Fibroblast of mammary gland (primary cell): ENCODE data around the gene YTHDF2.
"Not testable (repeated sequence)": the region's sequence is repeated elsewhere in the genome, so short reads cannot be mapped to it uniquely, and the experiment has no call there.

ENCODE experiments used
- DNase-seq: peaks from one replicate; pipeline ENCODE4 v3.0.0-alpha.2; 2010; ENCODE audit warnings: low read depth
- H3K4me3 ChIP-seq: 2 replicates; pipeline ENCODE4 v1.5.1; 2011; ENCODE audit warnings: low read depth, mild to moderate bottlenecking, low read length, moderate library complexity; ENCODE audit not compliant: control insufficient read depth
- TF ChIP-seq, protein P1 (sequence below): conservative IDR thresholded peaks from 2 replicates; pipeline ENCODE4 v1.5.1; 2011; ENCODE audit warnings: low read depth, low read length, inconsistent platforms; ENCODE audit not compliant: control insufficient read depth, insufficient read depth

The YTHDF2 gene

DNA sequence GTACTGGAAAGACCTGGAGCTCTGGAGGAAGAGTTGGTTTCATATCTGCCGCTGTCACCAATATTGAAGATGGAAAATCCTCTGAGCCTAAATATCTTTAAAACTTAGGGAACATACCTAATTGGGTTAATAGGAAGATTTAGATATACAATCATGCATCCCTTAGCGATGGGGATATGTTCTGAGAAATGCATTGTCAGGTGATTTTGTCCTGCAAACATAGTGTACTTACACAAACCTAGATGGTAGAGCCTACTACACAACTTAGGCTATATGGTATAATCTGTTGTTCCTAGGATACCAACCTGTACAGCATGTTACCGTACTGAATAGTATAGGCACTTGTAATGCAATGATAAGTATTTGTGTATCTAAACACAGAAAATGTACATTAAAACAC, 22.5 kb downstream of the YTHDF2 start:
- TF ChIP-seq, protein P1, sequence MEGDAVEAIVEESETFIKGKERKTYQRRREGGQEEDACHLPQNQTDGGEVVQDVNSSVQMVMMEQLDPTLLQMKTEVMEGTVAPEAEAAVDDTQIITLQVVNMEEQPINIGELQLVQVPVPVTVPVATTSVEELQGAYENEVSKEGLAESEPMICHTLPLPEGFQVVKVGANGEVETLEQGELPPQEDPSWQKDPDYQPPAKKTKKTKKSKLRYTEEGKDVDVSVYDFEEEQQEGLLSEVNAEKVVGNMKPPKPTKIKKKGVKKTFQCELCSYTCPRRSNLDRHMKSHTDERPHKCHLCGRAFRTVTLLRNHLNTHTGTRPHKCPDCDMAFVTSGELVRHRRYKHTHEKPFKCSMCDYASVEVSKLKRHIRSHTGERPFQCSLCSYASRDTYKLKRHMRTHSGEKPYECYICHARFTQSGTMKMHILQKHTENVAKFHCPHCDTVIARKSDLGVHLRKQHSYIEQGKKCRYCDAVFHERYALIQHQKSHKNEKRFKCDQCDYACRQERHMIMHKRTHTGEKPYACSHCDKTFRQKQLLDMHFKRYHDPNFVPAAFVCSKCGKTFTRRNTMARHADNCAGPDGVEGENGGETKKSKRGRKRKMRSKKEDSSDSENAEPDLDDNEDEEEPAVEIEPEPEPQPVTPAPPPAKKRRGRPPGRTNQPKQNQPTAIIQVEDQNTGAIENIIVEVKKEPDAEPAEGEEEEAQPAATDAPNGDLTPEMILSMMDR = no peak
- H3K4me3 ChIP-seq = no peak overlapping the region
- DNase-seq = no peak

DNA sequence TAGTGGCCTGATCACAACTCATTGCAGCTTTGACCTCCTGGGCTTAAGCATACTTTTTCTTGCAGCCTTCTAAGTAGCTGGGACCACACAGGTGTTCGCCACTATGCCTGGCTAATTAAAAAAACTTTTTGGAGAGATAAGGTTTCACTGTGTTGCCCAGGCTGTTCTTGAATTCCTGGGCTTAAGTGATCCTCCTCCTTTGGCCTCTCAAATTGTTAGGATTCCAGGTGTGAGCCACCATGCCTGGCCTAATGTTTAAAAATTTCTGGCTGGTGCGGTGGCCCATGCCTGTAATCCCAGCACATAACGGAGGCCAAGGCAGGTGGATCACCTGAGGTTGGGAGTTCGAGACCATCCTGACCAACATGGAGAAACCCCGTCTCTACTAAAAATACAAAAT, 24.4 kb downstream of the YTHDF2 start:
- H3K4me3 ChIP-seq = no peak overlapping the region
- no peak for DNase-seq
- TF ChIP-seq, protein P1 = no peak

DNA sequence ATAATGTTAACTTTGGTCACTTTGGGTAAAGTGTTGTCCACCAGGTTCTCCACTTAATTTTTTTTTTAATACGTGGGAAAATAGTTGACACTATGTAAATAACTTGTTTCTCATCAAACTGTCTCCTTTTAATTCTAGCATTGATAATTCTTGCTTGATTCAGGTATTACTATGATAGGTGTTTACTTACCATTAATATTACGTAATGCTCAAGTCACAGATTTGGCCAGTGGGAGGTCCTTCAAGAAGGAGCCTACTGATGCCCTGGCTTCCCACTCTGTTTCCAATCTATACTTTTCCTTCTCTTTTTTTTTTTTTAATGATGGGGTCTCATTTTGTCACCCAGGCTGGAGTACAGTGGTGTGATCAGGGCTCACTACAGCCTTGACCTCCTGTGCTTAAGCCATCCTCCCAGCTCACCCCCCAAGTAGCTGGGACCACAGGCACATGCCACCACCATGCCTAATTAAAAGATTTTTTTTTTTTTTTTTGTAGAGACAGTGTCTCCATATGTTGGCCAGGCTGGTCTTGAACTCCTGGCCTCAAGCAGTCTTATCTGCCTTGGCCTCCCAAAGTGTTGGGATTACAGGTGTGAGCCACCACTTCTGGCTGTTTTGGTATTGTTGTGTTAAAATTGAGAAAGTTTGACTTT, 29.9 kb downstream of the YTHDF2 start:
- TF ChIP-seq, protein P1 = no peak
- H3K4me3 ChIP-seq = no peak overlapping the region
- no peak for DNase-seq

DNA sequence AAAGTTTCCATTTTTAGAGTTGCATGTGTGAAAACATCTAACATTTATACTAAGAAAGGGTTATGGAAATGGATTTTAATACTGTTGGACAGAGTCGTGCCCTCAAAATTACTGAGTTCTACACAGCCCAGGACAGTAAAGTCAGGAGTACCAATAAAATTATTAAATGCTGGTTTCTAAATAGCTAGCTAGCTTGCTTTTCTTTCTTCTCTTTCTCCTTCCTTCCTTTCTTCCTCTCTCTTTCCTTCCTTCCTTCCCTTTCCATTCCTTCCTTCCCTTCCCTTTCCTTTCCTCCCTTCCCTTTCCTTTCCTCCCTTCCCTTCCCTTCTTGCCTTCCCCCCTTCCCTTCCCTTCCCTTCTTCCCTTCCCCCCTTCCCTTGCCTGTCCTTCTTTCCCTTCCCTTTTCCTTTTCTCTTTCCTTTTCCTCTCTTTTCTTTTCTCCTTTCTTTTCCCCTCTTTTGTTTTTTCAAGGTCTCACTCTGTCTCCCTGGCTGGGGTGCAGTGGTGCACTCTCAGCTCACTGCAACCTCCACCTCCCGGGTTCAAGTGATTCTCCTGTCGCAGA, 33.9 kb downstream of the YTHDF2 start:
- TF ChIP-seq, protein P1 = no peak
- DNase-seq = no peak
- no peak overlapping the region for H3K4me3 ChIP-seq

DNA sequence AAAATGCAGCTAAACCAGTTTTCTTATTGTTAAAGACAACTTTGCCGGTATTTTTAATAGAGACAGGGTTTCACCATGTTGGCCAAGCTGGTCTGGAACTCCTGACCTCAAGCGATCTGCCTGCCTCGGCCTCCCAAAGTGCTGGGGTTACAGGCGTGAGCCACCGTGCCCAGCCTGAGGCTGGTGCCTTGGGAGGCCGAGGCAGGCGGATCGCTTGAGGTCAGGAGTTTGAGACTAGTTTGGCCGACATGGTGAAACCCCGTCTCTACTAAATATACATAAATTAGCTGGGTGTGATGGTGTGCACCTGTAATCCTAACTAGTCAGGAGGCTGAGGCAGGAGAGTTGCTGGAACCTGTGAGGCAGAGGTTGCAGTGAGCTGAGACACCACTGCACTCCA, 35.2 kb downstream of the YTHDF2 start:
- not testable (repeated sequence) for DNase-seq, H3K4me3 ChIP-seq

DNA sequence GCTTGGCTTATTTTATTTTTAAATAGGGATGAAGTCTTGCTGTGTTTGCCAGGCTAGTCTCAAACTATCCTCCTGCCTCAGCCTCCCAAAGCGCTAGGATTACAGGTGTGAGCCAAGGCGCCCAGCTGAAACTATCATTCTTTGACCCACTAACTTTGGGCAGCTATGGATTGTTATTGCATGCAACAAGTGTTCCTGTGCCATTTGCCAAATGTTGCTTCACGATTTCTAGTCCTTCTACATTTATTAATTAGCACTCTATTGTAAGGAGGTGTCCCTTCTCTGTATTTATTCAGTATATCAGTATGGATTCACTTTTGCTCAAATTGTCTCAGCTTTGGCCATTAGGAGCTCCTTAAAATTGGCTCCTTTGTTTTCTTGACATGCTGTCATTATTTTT, 36.4 kb downstream of the YTHDF2 start:
- TF ChIP-seq, protein P1 = no peak
- H3K4me3 ChIP-seq = no peak overlapping the region
- no peak for DNase-seq

DNA sequence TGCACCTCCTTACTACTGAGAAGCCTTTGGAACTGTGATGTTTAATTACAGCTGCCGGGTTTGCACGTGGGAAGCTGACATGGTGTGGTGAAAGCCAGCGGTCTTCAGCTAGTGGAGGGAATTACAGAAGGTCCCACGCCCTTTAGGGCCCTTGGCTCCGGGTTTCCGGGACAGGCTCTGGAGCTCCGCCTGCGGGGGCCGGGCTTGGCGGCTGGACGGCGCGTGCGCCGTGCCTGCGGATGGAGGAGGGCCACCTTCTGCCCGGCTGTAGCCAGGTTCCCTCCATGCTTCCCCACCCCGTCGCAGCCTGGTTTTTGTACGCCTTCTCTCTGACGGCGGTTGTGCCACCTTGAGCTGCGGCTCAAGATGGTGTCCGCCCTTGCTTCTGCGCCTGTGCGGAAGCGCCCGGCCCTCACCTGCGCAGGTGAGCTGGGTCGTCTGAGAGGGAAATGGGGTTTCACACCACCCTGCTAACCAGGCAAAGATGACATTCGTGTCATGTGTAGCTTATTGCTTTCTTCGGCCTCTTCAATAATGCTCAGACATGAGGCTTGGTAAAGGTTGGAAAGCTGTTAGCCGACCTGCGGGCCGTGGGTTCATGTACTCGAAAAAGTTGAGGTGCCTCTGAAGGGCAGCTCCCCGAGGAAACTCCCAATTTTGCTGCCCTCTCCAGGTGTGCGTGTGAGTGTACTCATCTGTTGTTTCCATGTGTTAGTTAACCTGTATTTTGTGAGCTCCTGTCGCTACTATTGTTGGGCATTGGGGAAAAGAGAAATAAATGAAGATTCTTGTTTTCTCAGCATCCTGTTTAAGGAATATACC, 38.6 kb downstream of the YTHDF2 start:
- peak; percentile 70 for DNase-seq
- H3K4me3 ChIP-seq = peak overlapping the region; percentile 41
- TF ChIP-seq, protein P1 = no peak
